OCI-LY1 (cell line): ENCODE measurements around the gene AGAP1.

Experiments
- H2AFZ ChIP-seq: fragments of 200-600 bp; sonication (generic), shearing (Covaris generic); 2 replicates; pipeline ENCODE4 v1.6.0; 2014; ENCODE audit warnings: antibody characterized with exemption, mild to moderate bottlenecking, low read length
- H3F3A ChIP-seq: fragments of 200-600 bp; sonication (generic), shearing (Covaris generic); 2 replicates; pipeline ENCODE4 v1.6.0; 2014; ENCODE audit warnings: mild to moderate bottlenecking, antibody characterized with exemption, low read length, moderate library complexity; ENCODE audit not compliant: insufficient read depth
- H3K27ac ChIP-seq: fragments of 200-600 bp; sonication (generic); 2 replicates; pipeline ENCODE4 v1.5.1; 2014; ENCODE audit warnings: low read length, mixed run types, mild to moderate bottlenecking, low read depth; ENCODE audit not compliant: poor library complexity, severe bottlenecking
- H3K27me3 ChIP-seq: fragments of 200-600 bp; sonication (generic); 2 replicates; pipeline ENCODE4 v1.6.0; 2014; ENCODE audit warnings: antibody characterized with exemption, mild to moderate bottlenecking, low read length, moderate library complexity; ENCODE audit not compliant: insufficient read depth
- H3K36me3 ChIP-seq: fragments of 200-600 bp; sonication (generic); 2 replicates; pipeline ENCODE4 v1.6.1; 2014; ENCODE audit warnings: mild to moderate bottlenecking, antibody characterized with exemption, low read length, moderate library complexity, mixed read lengths; ENCODE audit not compliant: insufficient read depth
- H3K4me1 ChIP-seq: fragments of 200-600 bp; sonication (generic); 2 replicates; pipeline ENCODE4 v1.5.1; 2014; ENCODE audit warnings: mild to moderate bottlenecking, low read length, moderate library complexity; ENCODE audit not compliant: insufficient read depth, severe bottlenecking
- H3K4me2 ChIP-seq: fragments of 200-600 bp; sonication (generic), shearing (Covaris generic); 2 replicates; pipeline ENCODE4 v1.6.1; 2014; ENCODE audit warnings: low read length
- H3K4me3 ChIP-seq: fragments of 200-600 bp; sonication (generic); 2 replicates; pipeline ENCODE4 v1.5.1; 2014; ENCODE audit warnings: low read length, low read depth, mild to moderate bottlenecking, mixed read lengths; ENCODE audit not compliant: poor library complexity, severe bottlenecking
- H3K79me2 ChIP-seq: fragments of 200-600 bp; shearing (Covaris generic); 2 replicates; pipeline ENCODE4 v1.6.1; 2016; ENCODE audit warnings: mixed run types, low read length, mixed read lengths; ENCODE audit not compliant: insufficient read depth
- H3K9ac ChIP-seq: fragments of 200-600 bp; sonication (generic), shearing (Covaris generic); 2 replicates; pipeline ENCODE4 v1.6.1; 2014; ENCODE audit warnings: mild to moderate bottlenecking, low read length, mixed read lengths
- H3K9me2 ChIP-seq: fragments of 200-600 bp; sonication (generic), shearing (Covaris generic); 2 replicates; pipeline ENCODE4 v1.6.1; 2014; ENCODE audit warnings: low read depth, mild to moderate bottlenecking, low read length, mixed read lengths
- H3K9me3 ChIP-seq: fragments of 200-600 bp; shearing (Covaris generic); 2 replicates; pipeline ENCODE4 v1.6.1; 2014; ENCODE audit warnings: low read length, mixed read lengths
- H4K20me1 ChIP-seq: fragments of 200-600 bp; sonication (generic), shearing (Covaris generic); 2 replicates; pipeline ENCODE4 v1.6.0; 2016; ENCODE audit warnings: mild to moderate bottlenecking, low read length; ENCODE audit not compliant: insufficient read depth
- CTCF ChIP-seq: fragments of 200-600 bp; sonication (generic), shearing (Covaris generic); IDR thresholded peaks from 2 replicates; pipeline ENCODE4 v1.5.1; 2017; ENCODE audit warnings: mild to moderate bottlenecking, antibody characterized with exemption, low read length, moderate library complexity, mixed read lengths
- EZH2 ChIP-seq: fragments of 200-600 bp; sonication (generic), shearing (Covaris generic); IDR thresholded peaks from 2 replicates; pipeline ENCODE4 v1.8.0; 2017; ENCODE audit warnings: borderline replicate concordance, mixed run types, mild to moderate bottlenecking, antibody characterized with exemption, low read length, moderate library complexity, mixed read lengths

AGAP1 gene

GRCh38 chr2:236040600-236041328 is 546.9 kb downstream of the AGAP1 start:
- Histone ChIP-seq H3K4me2 (no peak overlapping the region), H3K4me1 (no peaks in the 10 kb centered on the region), H3K27ac (no peak overlapping the region), H3K27me3 (no peaks in the 10 kb centered on the region), H3K4me3 (no peak overlapping the region), H4K20me1 (no peaks in the 10 kb centered on the region), H3K9me3 (no peaks in the 10 kb centered on the region), H3K79me2 (no peaks in the 10 kb centered on the region), H3F3A (no peaks in the 10 kb centered on the region), H3K9ac (no peak overlapping the region), H2AFZ (no peak overlapping the region), H3K9me2 (no peaks in the 10 kb centered on the region), H3K36me3 (no peaks in the 10 kb centered on the region)
- TF ChIP-seq EZH2 = no peak
- TF ChIP-seq CTCF = no peak

GRCh38 chr2:236041616-236042015 is 547.8 kb downstream of the AGAP1 start:
- H3K27ac ChIP-seq = no peak overlapping the region

GRCh38 chr2:236042087-236042486 is 548.2 kb downstream of the AGAP1 start:
- no peak overlapping the region for H2AFZ ChIP-seq
- H3K36me3 ChIP-seq = no peaks in the 10 kb centered on the region
- H3K9ac ChIP-seq = no peak overlapping the region
- no peak overlapping the region for H3K4me2 ChIP-seq
- no peaks in the 10 kb centered on the region for H3K9me2 ChIP-seq
- no peaks in the 10 kb centered on the region for H3F3A ChIP-seq
- no peaks in the 10 kb centered on the region for H3K9me3 ChIP-seq
- no peaks in the 10 kb centered on the region for H3K4me1 ChIP-seq
- H3K27ac ChIP-seq = no peak overlapping the region
- H3K79me2 ChIP-seq = no peaks in the 10 kb centered on the region
- H3K27me3 ChIP-seq = no peaks in the 10 kb centered on the region
- H4K20me1 ChIP-seq = no peaks in the 10 kb centered on the region
- no peak overlapping the region for H3K4me3 ChIP-seq
- no peak for TF ChIP-seq EZH2
- TF ChIP-seq CTCF = no peak

More at GRCh38 chr2:236041616-236042015, 547.8 kb downstream of the AGAP1 start:
- no peaks in the 10 kb centered on the region for H3K79me2 ChIP-seq
- H3F3A ChIP-seq = no peaks in the 10 kb centered on the region
- H2AFZ ChIP-seq = no peak overlapping the region
- no peaks in the 10 kb centered on the region for H3K27me3 ChIP-seq
- no peaks in the 10 kb centered on the region for H3K9me2 ChIP-seq
- H4K20me1 ChIP-seq = no peaks in the 10 kb centered on the region
- no peaks in the 10 kb centered on the region for H3K4me1 ChIP-seq
- TF ChIP-seq CTCF (no peak), EZH2 (no peak)
- H3K9ac ChIP-seq = no peak overlapping the region
- H3K4me3 ChIP-seq = no peak overlapping the region
- no peak overlapping the region for H3K4me2 ChIP-seq
- no peaks in the 10 kb centered on the region for H3K9me3 ChIP-seq
- H3K36me3 ChIP-seq = no peaks in the 10 kb centered on the region
